K562 (cell line): ENCODE measurements around the gene AJM1. TPM values are rescaled to one million over a fixed set of nuclear protein-coding genes. Genes with fewer than 3 reads are reported as not detected.

Experiments used
- HNRNPK ChIP-seq: fragments of 200-400 bp; formaldehyde crosslinking; IDR thresholded peaks from one replicate; pipeline ENCODE4 v1.6.1; 2018; ENCODE audit warnings: mild to moderate bottlenecking, low read depth, low read length; ENCODE audit not compliant: poor library complexity, severe bottlenecking
- KDM1A ChIP-seq, 2 experiments: fragments of 450-650 bp; IDR thresholded peaks; 2 replicates each; pipeline ENCODE4 v1.6.1; 2016; ENCODE audit warnings: mild to moderate bottlenecking in 2 of 2
- MGA ChIP-seq: fragments of 450-650 bp; IDR thresholded peaks from 2 replicates; pipeline ENCODE4 v1.6.1; 2016; ENCODE audit warnings: mild to moderate bottlenecking, moderate library complexity
- NR2C2 ChIP-seq, 2 experiments: fragments of 200-800 bp in 1 of 2; sonication (Bioruptor generic) in 1 of 2; sonication (generic) in 1 of 2; formaldehyde crosslinking in 1 of 2; IDR thresholded peaks; 2 replicates each; pipeline versions ENCODE4 v1.6.1 to v1.8.0; 2016 to 2022; ENCODE audit warnings: mild to moderate bottlenecking in 1 of 2, missing compliant biosample characterization in 1 of 2, missing genetic modification characterization in 1 of 2, missing genetic modification reagents in 1 of 2
- TAF15 ChIP-seq: fragments of 200-400 bp; formaldehyde crosslinking; IDR thresholded peaks from 2 replicates; pipeline ENCODE4 v1.6.1; 2017; ENCODE audit warnings: mild to moderate bottlenecking, low read depth, low read length, moderate library complexity
- polyA plus RNA-seq, 8 experiments: library from polyadenylated mRNA; depleted of rRNA in 4 of 8; stranded (reverse) in 5 of 8; unstranded in 3 of 8; fragments of >200 nt; fragmentation: Nextera tagmentation in 2 of 8; fragmentation: Illumina TruSeq in 1 of 8; extraction: Ambion mirVana in 2 of 8; extraction: Trizol in 1 of 8; gene quantifications; 2 replicates each; pipeline versions ENCODE4 v1.2.1 to v1.2.3, GENCODE V29; 2011 to 2014; ENCODE audit warnings: inconsistent platforms in 1 of 8, missing spikeins in 1 of 8
- total RNA-seq, 7 experiments: library from RNA; depleted of rRNA in 6 of 7; stranded (reverse); fragments of >200 nt in 6 of 7; fragmentation: Illumina TruSeq in 2 of 7; extraction: Trizol in 2 of 7; gene quantifications; 2 replicates each; pipeline versions ENCODE4 v1.2.1 to v1.2.3, GENCODE V29; 2011 to 2021; ENCODE audit warnings: low replicate concordance in 1 of 7
- TF ChIP-seq, protein P1 (sequence below), 2 experiments: IDR thresholded peaks; 2 replicates each; pipeline ENCODE4 v1.6.1; 2011; ENCODE audit warnings: borderline replicate concordance in 1 of 2, control low read depth in 1 of 2, low read depth in 1 of 2, low read length in 1 of 2, mild to moderate bottlenecking in 1 of 2, mixed read lengths in 1 of 2, moderate library complexity in 1 of 2; ENCODE audit not compliant: insufficient read depth in 1 of 2, insufficient read length in 1 of 2, poor library complexity in 1 of 2, severe bottlenecking in 1 of 2; ENCODE audit errors: extremely low read depth in 1 of 2

The AJM1 gene
- total and polyA plus RNA-seq, 9 of the 15 experiments (the other 6 are each of a cell fraction or from before 2014, with no cell fraction given), result 0.01 to 3.7 (median 0.65) TPM; not detected in 1

- TF ChIP-seq, protein P1, sequence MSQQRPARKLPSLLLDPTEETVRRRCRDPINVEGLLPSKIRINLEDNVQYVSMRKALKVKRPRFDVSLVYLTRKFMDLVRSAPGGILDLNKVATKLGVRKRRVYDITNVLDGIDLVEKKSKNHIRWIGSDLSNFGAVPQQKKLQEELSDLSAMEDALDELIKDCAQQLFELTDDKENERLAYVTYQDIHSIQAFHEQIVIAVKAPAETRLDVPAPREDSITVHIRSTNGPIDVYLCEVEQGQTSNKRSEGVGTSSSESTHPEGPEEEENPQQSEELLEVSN (IDR thresholded peaks at IDR 0.05; ENCODE audit: borderline replicate concordance in 1 of 2, extremely low read depth in 1 of 2, insufficient read depth in 1 of 2, insufficient read length in 1 of 2, low read depth in 1 of 2, low read length in 1 of 2, poor library complexity in 1 of 2, severe bottlenecking in 1 of 2), result peak; percentile 71 to 92
- TF ChIP-seq HNRNPK (no peak), KDM1A (IDR thresholded peaks at IDR 0.05) (no peak), NR2C2 (CRISPR knock-in tag; IDR thresholded peaks at IDR 0.05) (no peak), NR2C2 (tag; IDR thresholded peaks at IDR 0.05) (peak; percentile 48), TAF15 (no peak), MGA (peak; percentile 90)
These were observed 42.2 kb upstream of the AJM1 start (continued) for GRCh38 chr9:136799854-136800657.
